SIG-M5 treated with dmso at 0.1 percent for 504 hours (cell line): ENCODE measurements around the gene PGBD2.
A peak's percentile ranks its signal among the peaks of the same experiment; 100 is the strongest.
"Not testable (repeated sequence)": the region's sequence is repeated elsewhere in the genome, so short reads cannot be mapped to it uniquely, and the experiment has no call there.

ENCODE experiments used
- DNase-seq: peaks from one replicate; lab custom pipeline; 2025; ENCODE audit not compliant: unreplicated experiment; lab: John Stamatoyannopoulos, UW

PGBD2 gene

GRCh38 chr1:248889914-248890243 is 16.2 kb upstream of the PGBD2 start:
- not testable (repeated sequence) for DNase-seq

GRCh38 chr1:248890549-248891498 is 15.2 kb upstream of the PGBD2 start:
- DNase-seq, result no peak

GRCh38 chr1:248891758-248892157 is 14.3 kb upstream of the PGBD2 start:
- no peak for DNase-seq

- no peak for DNase-seq
Measured at GRCh38 chr1:248892590-248892989, 13.4 kb upstream of the PGBD2 start.

- DNase-seq, result no peak
Measured at GRCh38 chr1:248894837-248895236, 11.2 kb upstream of the PGBD2 start.

- no peak for DNase-seq
Measured at GRCh38 chr1:248897412-248898337, 8.4 kb upstream of the PGBD2 start.

GRCh38 chr1:248900637-248901036 is 5.4 kb upstream of the PGBD2 start:
- DNase-seq, result no peak

- DNase-seq, result no peak
Measured at GRCh38 chr1:248901578-248901977, 4.5 kb upstream of the PGBD2 start.

GRCh38 chr1:248904437-248905216 is 1.4 kb upstream of the PGBD2 start:
- DNase-seq, result no peak

GRCh38 chr1:248905662-248906008 is 400 bp upstream of the PGBD2 start:
- DNase-seq, result no peak

GRCh38 chr1:248906753-248907661 is 972 bp downstream of the PGBD2 start:
- no peak for DNase-seq

- no peak for DNase-seq
Measured at GRCh38 chr1:248910761-248911160, 4.7 kb downstream of the PGBD2 start.

GRCh38 chr1:248913933-248914332 is 7.9 kb downstream of the PGBD2 start:
- DNase-seq, result no peak

- no peak for DNase-seq
Measured at GRCh38 chr1:248914796-248915381, 8.9 kb downstream of the PGBD2 start.

GRCh38 chr1:248918131-248918530 is 12.1 kb downstream of the PGBD2 start:
- no peak for DNase-seq

- DNase-seq, result no peak
Measured at GRCh38 chr1:248923352-248924338, 17.6 kb downstream of the PGBD2 start.

- peak; percentile 82 for DNase-seq
Measured at GRCh38 chr1:248924696-248925532, 18.9 kb downstream of the PGBD2 start.

GRCh38 chr1:248925859-248926258 is 19.8 kb downstream of the PGBD2 start:
- not testable (repeated sequence) for DNase-seq
